GM20431 (cell line): ENCODE data around the gene CEP70.

Experiments
- in situ Hi-C: fragments of 300-500 bp; cut with MseI, MboI; formaldehyde crosslinking; loops from one replicate; pipeline ENCODE4 v1.15.0; 2020; ENCODE audit warnings: low sequenced_read_pairs; ENCODE audit not compliant: unreplicated experiment

Gene CEP70

GRCh38 chr3:138476526-138476925 is 117.5 kb downstream of the CEP70 start:
- in situ Hi-C loops: loop anchor here (10.0 kb wide), 1 partner anchor 438 kb away; no protein-coding TSS in a partner anchor

GRCh38 chr3:138474163-138474562 is 119.9 kb downstream of the CEP70 start:
- in situ Hi-C loops: loop anchor here (10.0 kb wide), 1 partner anchor 441 kb away; no protein-coding TSS in a partner anchor

GRCh38 chr3:138473391-138473790 is 120.7 kb downstream of the CEP70 start:
- in situ Hi-C loops: loop anchor here (10.0 kb wide), 1 partner anchor 441 kb away; no protein-coding TSS in a partner anchor

GRCh38 chr3:138472141-138472825 is 121.8 kb downstream of the CEP70 start:
- in situ Hi-C loops: loop anchor here (10.0 kb wide), 1 partner anchor 443 kb away; no protein-coding TSS in a partner anchor

- in situ Hi-C loops: loop anchor here (10.0 kb wide), 1 partner anchor 443 kb away; no protein-coding TSS in a partner anchor
Measured at GRCh38 chr3:138471481-138471880, 122.6 kb downstream of the CEP70 start.

- in situ Hi-C loops: loop anchor here (10.0 kb wide), 1 partner anchor 444 kb away; no protein-coding TSS in a partner anchor
Measured at GRCh38 chr3:138470687-138471086, 123.4 kb downstream of the CEP70 start.

- in situ Hi-C loops: loop anchor here (10.0 kb wide), 1 partner anchor 445 kb away; no protein-coding TSS in a partner anchor
Measured at GRCh38 chr3:138469874-138470273, 124.2 kb downstream of the CEP70 start.

GRCh38 chr3:138468886-138469285 is 125.2 kb downstream of the CEP70 start:
- in situ Hi-C loops: no loop called here

- in situ Hi-C loops: no loop called here
Measured at GRCh38 chr3:138468451-138468850, 125.6 kb downstream of the CEP70 start.

- in situ Hi-C loops: no loop called here
Measured at GRCh38 chr3:138467931-138468330, 126.1 kb downstream of the CEP70 start.

- in situ Hi-C loops: no loop called here
Measured at GRCh38 chr3:138465925-138466324, 128.1 kb downstream of the CEP70 start.

GRCh38 chr3:138465451-138465850 is 128.6 kb downstream of the CEP70 start:
- in situ Hi-C loops: no loop called here

- in situ Hi-C loops: no loop called here
Measured at GRCh38 chr3:138464491-138464860, 129.6 kb downstream of the CEP70 start.

- in situ Hi-C loops: no loop called here
Measured at GRCh38 chr3:138463724-138464490, 130.2 kb downstream of the CEP70 start.

GRCh38 chr3:138461896-138462295 is 132.2 kb downstream of the CEP70 start:
- in situ Hi-C loops: no loop called here

GRCh38 chr3:138461246-138461645 is 132.8 kb downstream of the CEP70 start:
- in situ Hi-C loops: no loop called here

GRCh38 chr3:138460536-138461205 is 133.4 kb downstream of the CEP70 start:
- in situ Hi-C loops: no loop called here

- in situ Hi-C loops: no loop called here
Measured at GRCh38 chr3:138459619-138460535, 134.2 kb downstream of the CEP70 start.

GRCh38 chr3:138458774-138459499 is 135.1 kb downstream of the CEP70 start:
- in situ Hi-C loops: no loop called here
